K562 (cell line): ENCODE measurements around the gene ABHD16A. TPM values are rescaled to one million over a fixed set of nuclear protein-coding genes. Genes with fewer than 3 reads are reported as not detected.

Source experiments
- BACH1 ChIP-seq: fragments of 200-800 bp; sonication (Bioruptor generic); IDR thresholded peaks from 2 replicates; pipeline ENCODE4 v1.6.1; 2016; ENCODE audit warnings: missing genetic modification characterization, missing compliant biosample characterization
- CCNT2 ChIP-seq: IDR thresholded peaks from 2 replicates; pipeline ENCODE4 v1.6.1; 2011; ENCODE audit warnings: borderline replicate concordance, low read depth, mild to moderate bottlenecking, moderate library complexity, mixed read lengths, low read length; ENCODE audit not compliant: insufficient read length; ENCODE audit errors: extremely low read depth
- CREB1 ChIP-seq, 2 experiments: sonication (generic) in 1 of 2; formaldehyde crosslinking in 1 of 2; IDR thresholded peaks; 2 replicates each; pipeline versions ENCODE4 v1.6.1 to v1.8.0; 2012 to 2022; ENCODE audit warnings: inconsistent platforms in 1 of 2, mild to moderate bottlenecking in 1 of 2, missing genetic modification reagents in 1 of 2, moderate library complexity in 1 of 2
- CREM ChIP-seq: IDR thresholded peaks from 2 replicates; pipeline ENCODE4 v1.6.1; 2014; ENCODE audit warnings: antibody characterized with exemption, low read depth
- DNMT1 ChIP-seq: fragments of 450-650 bp; IDR thresholded peaks from 2 replicates; pipeline ENCODE4 v1.6.1; 2016; ENCODE audit warnings: antibody characterized with exemption, mild to moderate bottlenecking
- FOXP1 ChIP-seq: sonication (generic); formaldehyde crosslinking; IDR thresholded peaks from 2 replicates; pipeline ENCODE4 v1.8.0; 2022; ENCODE audit warnings: mild to moderate bottlenecking, missing genetic modification reagents
- NR2C1 ChIP-seq, 2 experiments: fragments of 450-650 bp; IDR thresholded peaks; 2 replicates each; pipeline ENCODE4 v1.6.1; 2017; ENCODE audit warnings: mild to moderate bottlenecking in 2 of 2, antibody characterized with exemption in 1 of 2, inconsistent platforms in 1 of 2, missing compliant biosample characterization in 1 of 2, missing genetic modification characterization in 1 of 2
- OTX1 ChIP-seq: fragments of 450-650 bp; formaldehyde crosslinking; IDR thresholded peaks from 2 replicates; pipeline ENCODE4 v1.4.0; 2022; ENCODE audit warnings: mild to moderate bottlenecking
- SP2 ChIP-seq: IDR thresholded peaks from 2 replicates; pipeline ENCODE4 v1.6.1; 2011; ENCODE audit warnings: mild to moderate bottlenecking, low read depth, low read length, moderate library complexity; ENCODE audit not compliant: poor library complexity, severe bottlenecking; ENCODE audit errors: extremely low read depth
- SRF ChIP-seq, 2 experiments: fragments of 250-450, 450-650 bp in 1 of 2; sonication (Bioruptor Pico) in 1 of 2; sonication (generic) in 1 of 2; formaldehyde crosslinking; IDR thresholded peaks; 2 replicates each; pipeline versions ENCODE4 v1.5.0 to v1.5.1; 2020 to 2022; ENCODE audit warnings: mild to moderate bottlenecking in 1 of 2, missing genetic modification reagents in 1 of 2
- YY1 ChIP-seq, 3 experiments: IDR thresholded peaks; 2 replicates each; pipeline ENCODE4 v1.6.1; 2011; ENCODE audit warnings: low read length in 2 of 3, mild to moderate bottlenecking in 2 of 3, moderate library complexity in 2 of 3, borderline replicate concordance in 1 of 3, control low read depth in 1 of 3, low read depth in 1 of 3; ENCODE audit not compliant: insufficient read depth in 3 of 3, insufficient replicate concordance in 2 of 3, control insufficient read depth in 1 of 3, insufficient read length in 1 of 3; ENCODE audit errors: extremely low read depth in 1 of 3
- ZC3H8 ChIP-seq: fragments of 450-650 bp; IDR thresholded peaks from 2 replicates; pipeline ENCODE4 v1.6.1; 2017
- polyA plus RNA-seq, 8 experiments: library from polyadenylated mRNA; depleted of rRNA in 4 of 8; stranded (reverse) in 5 of 8; unstranded in 3 of 8; fragments of >200 nt; fragmentation: Nextera tagmentation in 2 of 8; fragmentation: Illumina TruSeq in 1 of 8; extraction: Ambion mirVana in 2 of 8; extraction: Trizol in 1 of 8; gene quantifications; 2 replicates each; pipeline versions ENCODE4 v1.2.1 to v1.2.3, GENCODE V29; 2011 to 2014; ENCODE audit warnings: inconsistent platforms in 1 of 8, missing spikeins in 1 of 8
- total RNA-seq, 7 experiments: library from RNA; depleted of rRNA in 6 of 7; stranded (reverse); fragments of >200 nt in 6 of 7; fragmentation: Illumina TruSeq in 2 of 7; extraction: Trizol in 2 of 7; gene quantifications; 2 replicates each; pipeline versions ENCODE4 v1.2.1 to v1.2.3, GENCODE V29; 2011 to 2021; ENCODE audit warnings: low replicate concordance in 1 of 7
- TF ChIP-seq, protein P1 (sequence below): fragments of 250-450 bp; sonication (Bioruptor Pico); IDR thresholded peaks from 2 replicates; pipeline ENCODE4 v1.4.0; 2020
- TF ChIP-seq, protein P2 (sequence below): IDR thresholded peaks from 3 replicates; pipeline ENCODE4 v1.6.1; 2011; ENCODE audit warnings: borderline replicate concordance, mild to moderate bottlenecking, moderate library complexity; ENCODE audit not compliant: insufficient read length; ENCODE audit errors: extremely low read depth
- TF ChIP-seq, protein P3 (sequence below): fragments of 250-450 bp; sonication (Bioruptor Pico); IDR thresholded peaks from 2 replicates; pipeline ENCODE4 v1.8.0; 2021; ENCODE audit warnings: moderate library complexity, mild to moderate bottlenecking, inconsistent platforms
- TF ChIP-seq, protein P4 (sequence below), 2 experiments: fragments of 200-800 bp in 1 of 2; sonication (Bioruptor generic) in 1 of 2; sonication (generic) in 1 of 2; formaldehyde crosslinking in 1 of 2; IDR thresholded peaks in 1 of 2; conservative IDR thresholded peaks in 1 of 2; 2 replicates each; pipeline versions ENCODE4 v1.5.0 to v1.6.1; 2016 to 2020; ENCODE audit warnings: missing compliant biosample characterization in 1 of 2, missing genetic modification characterization in 1 of 2, missing genetic modification reagents in 1 of 2

Gene ABHD16A
- total and polyA plus RNA-seq, 9 of the 15 experiments (the other 6 are each of a cell fraction or from before 2014, with no cell fraction given), result 25.8 to 120 (median 81.6) TPM

DNA sequence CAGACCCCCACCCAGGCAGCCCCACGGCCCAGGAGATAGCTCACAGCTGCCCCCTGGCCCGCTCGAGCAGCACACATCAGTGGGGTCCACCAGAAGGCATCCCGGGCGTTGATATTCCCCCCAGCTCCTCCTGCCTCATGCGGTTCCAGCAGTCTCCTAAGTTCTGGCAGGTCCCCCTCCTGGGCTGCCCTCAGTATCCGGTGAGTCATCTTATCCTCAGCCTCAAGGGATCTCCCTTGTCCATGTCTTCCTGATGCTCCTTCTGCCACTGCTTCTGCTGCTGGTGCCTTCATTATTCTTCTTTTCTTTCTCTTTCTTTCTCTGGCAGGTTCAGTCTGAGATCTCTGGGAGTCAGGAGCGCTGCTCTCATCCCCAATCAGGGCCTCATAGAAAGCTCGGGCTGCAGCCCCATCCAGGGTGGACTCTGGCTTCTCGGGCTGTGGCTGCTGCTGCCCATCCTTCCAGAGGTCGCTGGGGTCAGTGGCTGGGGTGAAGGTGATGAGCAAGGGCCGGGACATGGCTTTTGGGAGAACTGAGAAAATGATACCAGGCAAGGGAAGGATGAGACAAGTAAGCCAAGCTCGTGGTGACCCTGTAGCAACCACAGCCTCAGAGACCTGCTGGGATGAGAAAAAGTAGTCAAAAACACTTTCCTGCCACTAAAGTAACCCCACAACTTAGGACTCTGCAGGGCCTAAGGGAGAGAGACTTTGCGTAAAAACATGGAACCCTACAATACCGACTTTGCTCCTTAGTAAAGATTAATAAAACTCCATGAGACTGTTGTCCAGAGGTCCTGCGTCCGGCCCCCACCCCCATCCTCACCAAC lies 38.9 kb downstream of the ABHD16A start (continued):
- TF ChIP-seq, protein P1, sequence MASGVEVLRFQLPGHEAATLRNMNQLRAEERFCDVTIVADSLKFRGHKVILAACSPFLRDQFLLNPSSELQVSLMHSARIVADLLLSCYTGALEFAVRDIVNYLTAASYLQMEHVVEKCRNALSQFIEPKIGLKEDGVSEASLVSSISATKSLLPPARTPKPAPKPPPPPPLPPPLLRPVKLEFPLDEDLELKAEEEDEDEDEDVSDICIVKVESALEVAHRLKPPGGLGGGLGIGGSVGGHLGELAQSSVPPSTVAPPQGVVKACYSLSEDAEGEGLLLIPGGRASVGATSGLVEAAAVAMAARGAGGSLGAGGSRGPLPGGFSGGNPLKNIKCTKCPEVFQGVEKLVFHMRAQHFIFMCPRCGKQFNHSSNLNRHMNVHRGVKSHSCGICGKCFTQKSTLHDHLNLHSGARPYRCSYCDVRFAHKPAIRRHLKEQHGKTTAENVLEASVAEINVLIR, result no peak
- TF ChIP-seq SP2, result no peak
- TF ChIP-seq, protein P2, sequence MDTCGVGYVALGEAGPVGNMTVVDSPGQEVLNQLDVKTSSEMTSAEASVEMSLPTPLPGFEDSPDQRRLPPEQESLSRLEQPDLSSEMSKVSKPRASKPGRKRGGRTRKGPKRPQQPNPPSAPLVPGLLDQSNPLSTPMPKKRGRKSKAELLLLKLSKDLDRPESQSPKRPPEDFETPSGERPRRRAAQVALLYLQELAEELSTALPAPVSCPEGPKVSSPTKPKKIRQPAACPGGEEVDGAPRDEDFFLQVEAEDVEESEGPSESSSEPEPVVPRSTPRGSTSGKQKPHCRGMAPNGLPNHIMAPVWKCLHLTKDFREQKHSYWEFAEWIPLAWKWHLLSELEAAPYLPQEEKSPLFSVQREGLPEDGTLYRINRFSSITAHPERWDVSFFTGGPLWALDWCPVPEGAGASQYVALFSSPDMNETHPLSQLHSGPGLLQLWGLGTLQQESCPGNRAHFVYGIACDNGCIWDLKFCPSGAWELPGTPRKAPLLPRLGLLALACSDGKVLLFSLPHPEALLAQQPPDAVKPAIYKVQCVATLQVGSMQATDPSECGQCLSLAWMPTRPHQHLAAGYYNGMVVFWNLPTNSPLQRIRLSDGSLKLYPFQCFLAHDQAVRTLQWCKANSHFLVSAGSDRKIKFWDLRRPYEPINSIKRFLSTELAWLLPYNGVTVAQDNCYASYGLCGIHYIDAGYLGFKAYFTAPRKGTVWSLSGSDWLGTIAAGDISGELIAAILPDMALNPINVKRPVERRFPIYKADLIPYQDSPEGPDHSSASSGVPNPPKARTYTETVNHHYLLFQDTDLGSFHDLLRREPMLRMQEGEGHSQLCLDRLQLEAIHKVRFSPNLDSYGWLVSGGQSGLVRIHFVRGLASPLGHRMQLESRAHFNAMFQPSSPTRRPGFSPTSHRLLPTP, result no peak
- TF ChIP-seq CREM, result no peak
- TF ChIP-seq, protein P3, sequence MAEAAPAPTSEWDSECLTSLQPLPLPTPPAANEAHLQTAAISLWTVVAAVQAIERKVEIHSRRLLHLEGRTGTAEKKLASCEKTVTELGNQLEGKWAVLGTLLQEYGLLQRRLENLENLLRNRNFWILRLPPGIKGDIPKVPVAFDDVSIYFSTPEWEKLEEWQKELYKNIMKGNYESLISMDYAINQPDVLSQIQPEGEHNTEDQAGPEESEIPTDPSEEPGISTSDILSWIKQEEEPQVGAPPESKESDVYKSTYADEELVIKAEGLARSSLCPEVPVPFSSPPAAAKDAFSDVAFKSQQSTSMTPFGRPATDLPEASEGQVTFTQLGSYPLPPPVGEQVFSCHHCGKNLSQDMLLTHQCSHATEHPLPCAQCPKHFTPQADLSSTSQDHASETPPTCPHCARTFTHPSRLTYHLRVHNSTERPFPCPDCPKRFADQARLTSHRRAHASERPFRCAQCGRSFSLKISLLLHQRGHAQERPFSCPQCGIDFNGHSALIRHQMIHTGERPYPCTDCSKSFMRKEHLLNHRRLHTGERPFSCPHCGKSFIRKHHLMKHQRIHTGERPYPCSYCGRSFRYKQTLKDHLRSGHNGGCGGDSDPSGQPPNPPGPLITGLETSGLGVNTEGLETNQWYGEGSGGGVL (CRISPR knock-in tag), result no peak
- TF ChIP-seq SRF (CRISPR knock-in tag; IDR thresholded peaks at IDR 0.05), result 0 out of 4 replicates have a peak, but pooled peaks of 1 of the 2 experiments have one; percentile 46
- no peak for TF ChIP-seq BACH1 (tag)
- no peak for TF ChIP-seq ZC3H8
- 0 out of 2 replicates have a peak, but pooled peaks have one; percentile 25 for TF ChIP-seq DNMT1
- TF ChIP-seq CCNT2, result no peak
- TF ChIP-seq, protein P4, sequence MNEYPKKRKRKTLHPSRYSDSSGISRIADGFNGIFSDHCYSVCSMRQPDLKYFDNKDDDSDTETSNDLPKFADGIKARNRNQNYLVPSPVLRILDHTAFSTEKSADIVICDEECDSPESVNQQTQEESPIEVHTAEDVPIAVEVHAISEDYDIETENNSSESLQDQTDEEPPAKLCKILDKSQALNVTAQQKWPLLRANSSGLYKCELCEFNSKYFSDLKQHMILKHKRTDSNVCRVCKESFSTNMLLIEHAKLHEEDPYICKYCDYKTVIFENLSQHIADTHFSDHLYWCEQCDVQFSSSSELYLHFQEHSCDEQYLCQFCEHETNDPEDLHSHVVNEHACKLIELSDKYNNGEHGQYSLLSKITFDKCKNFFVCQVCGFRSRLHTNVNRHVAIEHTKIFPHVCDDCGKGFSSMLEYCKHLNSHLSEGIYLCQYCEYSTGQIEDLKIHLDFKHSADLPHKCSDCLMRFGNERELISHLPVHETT (CRISPR knock-in tag; conservative IDR thresholded peaks at IDR 0.05 in 1 of 2, IDR thresholded peaks at IDR 0.05 in 1 of 2), result no peak
- TF ChIP-seq OTX1 (CRISPR knock-in tag), result no peak; the same call in 1 of the 2 replicates
- TF ChIP-seq NR2C1 (IDR thresholded peaks at IDR 0.05), result no peak
- TF ChIP-seq NR2C1 (tag; IDR thresholded peaks at IDR 0.05), result no peak
- no peak for TF ChIP-seq FOXP1 (CRISPR knock-in tag)
- TF ChIP-seq YY1 (IDR thresholded peaks at IDR 0.05; ENCODE audit: borderline replicate concordance in 1 of 3, control insufficient read depth in 1 of 3, extremely low read depth in 1 of 3, insufficient read depth in 3 of 3, insufficient read length in 1 of 3, insufficient replicate concordance in 2 of 3, low read depth in 1 of 3, low read length in 2 of 3), result peak in 2 of 3 experiments; percentile 9 to 56
- no peak; the same call in 1 of the 2 replicates for TF ChIP-seq CREB1 (IDR thresholded peaks at IDR 0.05)
- no peak for TF ChIP-seq CREB1 (CRISPR knock-in tag; IDR thresholded peaks at IDR 0.05)
